HepG2 (cell line): ENCODE results near the gene UTP11. TPM values are rescaled to one million over a fixed set of nuclear protein-coding genes. Genes with fewer than 3 reads are reported as not detected.
A peak's percentile ranks its signal among the peaks of the same experiment; 100 is the strongest.

Experiments
- E2F5 ChIP-seq: sonication (generic); formaldehyde crosslinking; conservative IDR thresholded peaks from 2 replicates; pipeline ENCODE4 v1.4.0; 2020; ENCODE audit warnings: missing genetic modification reagents
- ELF3 ChIP-seq: IDR thresholded peaks from 2 replicates; pipeline ENCODE4 v1.6.1; 2016; ENCODE audit warnings: missing genetic modification reagents, missing compliant biosample characterization
- FOSL2 ChIP-seq: sonication (generic); formaldehyde crosslinking; IDR thresholded peaks from 2 replicates; pipeline ENCODE4 v1.4.0; 2020; ENCODE audit warnings: missing genetic modification reagents
- HIVEP1 ChIP-seq: sonication (generic); formaldehyde crosslinking; IDR thresholded peaks from 2 replicates; pipeline ENCODE4 v1.4.0; 2020; ENCODE audit warnings: mild to moderate bottlenecking, missing genetic modification reagents
- HOXA9 ChIP-seq: sonication (generic); formaldehyde crosslinking; IDR thresholded peaks from 2 replicates; pipeline ENCODE4 v1.8.1; 2022; ENCODE audit warnings: missing genetic modification reagents, mild to moderate bottlenecking, moderate library complexity, borderline replicate concordance
- MAZ ChIP-seq, 2 experiments: sonication (generic) in 1 of 2; formaldehyde crosslinking in 1 of 2; IDR thresholded peaks; 2 replicates each; pipeline versions ENCODE4 v1.5.0 to v1.6.1; 2012 to 2020; ENCODE audit warnings: low read depth in 2 of 2, mild to moderate bottlenecking in 2 of 2, borderline replicate concordance in 1 of 2, improper control_type of control experiment in 1 of 2, low read length in 1 of 2, missing genetic modification reagents in 1 of 2, moderate library complexity in 1 of 2
- MTA1 ChIP-seq: sonication (generic); formaldehyde crosslinking; IDR thresholded peaks from 2 replicates; pipeline ENCODE4 v1.4.0; 2020; ENCODE audit warnings: missing genetic modification reagents, mild to moderate bottlenecking, borderline replicate concordance
- NCOA5 ChIP-seq: sonication (generic); formaldehyde crosslinking; IDR thresholded peaks from 2 replicates; pipeline ENCODE4 v1.4.0; 2020; ENCODE audit warnings: missing genetic modification reagents
- RELA ChIP-seq: sonication (generic); formaldehyde crosslinking; IDR thresholded peaks from 2 replicates; pipeline ENCODE4 v1.4.0; 2020; ENCODE audit warnings: missing genetic modification reagents
- REPIN1 ChIP-seq: sonication (generic); formaldehyde crosslinking; IDR thresholded peaks from 2 replicates; pipeline ENCODE4 v1.8.0; 2022; ENCODE audit warnings: missing genetic modification reagents, low read depth, mild to moderate bottlenecking, borderline replicate concordance
- SIN3B ChIP-seq: fragments of 150-350 bp; IDR thresholded peaks from 2 replicates; pipeline ENCODE4 v1.6.1; 2014; ENCODE audit warnings: low read length
- SMAD3 ChIP-seq: sonication (generic); formaldehyde crosslinking; IDR thresholded peaks from 2 replicates; pipeline ENCODE4 v1.4.0; 2020; ENCODE audit warnings: missing genetic modification reagents
- TBX3 ChIP-seq: fragments of 450-650 bp; IDR thresholded peaks from 2 replicates; pipeline ENCODE4 v1.6.1; 2017; ENCODE audit warnings: antibody characterized with exemption, mild to moderate bottlenecking, inconsistent platforms, borderline replicate concordance
- TFAP4 ChIP-seq: sonication (generic); IDR thresholded peaks from 2 replicates; pipeline ENCODE4 v1.6.1; 2016; ENCODE audit warnings: low read depth, borderline replicate concordance
- YY1 ChIP-seq: IDR thresholded peaks from 2 replicates; pipeline ENCODE4 v1.6.1; 2011; ENCODE audit warnings: low read length, low read depth, moderate library complexity, mild to moderate bottlenecking; ENCODE audit not compliant: insufficient read depth, insufficient replicate concordance
- ZBTB2 ChIP-seq: sonication (generic); formaldehyde crosslinking; IDR thresholded peaks from 2 replicates; pipeline ENCODE4 v1.8.0; 2022; ENCODE audit warnings: low read depth, missing genetic modification reagents
- ZFP36L1 ChIP-seq: sonication (generic); formaldehyde crosslinking; IDR thresholded peaks from 2 replicates; pipeline ENCODE4 v1.8.0; 2022; ENCODE audit warnings: mild to moderate bottlenecking, missing genetic modification reagents, moderate library complexity
- ZNF180 ChIP-seq: sonication (generic); formaldehyde crosslinking; IDR thresholded peaks from 2 replicates; pipeline ENCODE4 v1.4.0; 2020; ENCODE audit warnings: low read depth, missing genetic modification reagents, borderline replicate concordance
- ZNF292 ChIP-seq: sonication (generic); formaldehyde crosslinking; IDR thresholded peaks from 2 replicates; pipeline ENCODE4 v1.8.1; 2022; ENCODE audit warnings: mild to moderate bottlenecking, low read depth, missing genetic modification reagents, borderline replicate concordance
- ZNF30 ChIP-seq: sonication (generic); formaldehyde crosslinking; IDR thresholded peaks from 2 replicates; pipeline ENCODE4 v1.5.0; 2020; ENCODE audit warnings: mild to moderate bottlenecking, missing genetic modification reagents
- ZNF367 ChIP-seq: sonication (generic); formaldehyde crosslinking; IDR thresholded peaks from 2 replicates; pipeline ENCODE4 v1.4.0; 2020; ENCODE audit warnings: missing genetic modification reagents, borderline replicate concordance
- ZNF772 ChIP-seq: sonication (generic); formaldehyde crosslinking; IDR thresholded peaks from 2 replicates; pipeline ENCODE4 v1.5.0; 2020; ENCODE audit warnings: mild to moderate bottlenecking, missing genetic modification reagents
- ZSCAN20 ChIP-seq: sonication (generic); formaldehyde crosslinking; IDR thresholded peaks from 2 replicates; pipeline ENCODE4 v1.4.0; 2020; ENCODE audit warnings: missing genetic modification reagents, mild to moderate bottlenecking, borderline replicate concordance
- polyA plus RNA-seq, 8 experiments: library from polyadenylated mRNA; depleted of rRNA in 3 of 8; stranded (reverse) in 7 of 8; unstranded in 1 of 8; fragments of >200 nt; fragmentation: Illumina TruSeq in 4 of 8; extraction: Trizol in 4 of 8; gene quantifications; 2 replicates each; pipeline versions ENCODE4 v1.2.1 to v1.2.3, GENCODE V29; 2011 to 2016; ENCODE audit warnings: low read depth in 4 of 8, missing spikeins in 1 of 8, mixed read lengths in 1 of 8; ENCODE audit not compliant: insufficient read depth in 1 of 8
- total RNA-seq, 5 experiments: library from RNA; depleted of rRNA; stranded (reverse); fragments of >200 nt; fragmentation: Illumina TruSeq; extraction: Trizol; gene quantifications; 2 replicates each; pipeline ENCODE4 v1.2.3, GENCODE V29; 2016; ENCODE audit warnings: low read depth in 1 of 5

The UTP11 gene
- total and polyA plus RNA-seq, 2 of the 13 experiments (the other 11 are each of a cell fraction or from before 2014, with no cell fraction given), result 13.5 to 44.8 TPM

- no peak for TF ChIP-seq ZBTB2 (CRISPR knock-in tag)
- no peak for TF ChIP-seq ZNF772
- TF ChIP-seq ZSCAN20, result no peak
- no peak for TF ChIP-seq SIN3B
- TF ChIP-seq TBX3, result no peak
- TF ChIP-seq ZNF30, result no peak
- no peak for TF ChIP-seq E2F5 (CRISPR knock-in tag)
- TF ChIP-seq ZNF367 (CRISPR knock-in tag), result no peak
- TF ChIP-seq ZNF180 (CRISPR knock-in tag), result no peak
- TF ChIP-seq REPIN1 (CRISPR knock-in tag), result no peak
- TF ChIP-seq FOSL2, result peak; percentile 42; the same call in 1 of the 2 replicates
- no peak for TF ChIP-seq HIVEP1 (CRISPR knock-in tag)
- peak; percentile 30 for TF ChIP-seq YY1
- no peak for TF ChIP-seq HOXA9
- no peak for TF ChIP-seq MTA1
- TF ChIP-seq NCOA5 (CRISPR knock-in tag), result no peak
- TF ChIP-seq ELF3 (CRISPR knock-in tag), result 0 out of 2 replicates have a peak, but pooled peaks have one; percentile 36
- no peak for TF ChIP-seq MAZ (IDR thresholded peaks at IDR 0.05; ENCODE audit: borderline replicate concordance, low read depth, low read length)
- no peak for TF ChIP-seq MAZ (CRISPR knock-in tag; IDR thresholded peaks at IDR 0.05; ENCODE audit: low read depth)
- no peak for TF ChIP-seq ZFP36L1 (CRISPR knock-in tag)
- TF ChIP-seq RELA (CRISPR knock-in tag), result no peak
- TF ChIP-seq TFAP4, result no peak
- no peak for TF ChIP-seq ZNF292 (CRISPR knock-in tag)
- 0 out of 2 replicates have a peak, but pooled peaks have one; percentile 40 for TF ChIP-seq SMAD3
Measured at GRCh38 chr1:38031513-38031866, 19.0 kb downstream of the UTP11 start (continued).
